HUES64 (cell line): ENCODE results near the gene MEP1A.

Experiments
- H3K27ac ChIP-seq: 2 replicates; pipeline ENCODE4 v1.7.0; 2013; ENCODE audit warnings: low read depth, low read length, inconsistent platforms
- H3K27me3 ChIP-seq: 2 replicates; pipeline ENCODE4 v1.6.1; 2013; ENCODE audit warnings: mild to moderate bottlenecking, low read length; ENCODE audit not compliant: insufficient read depth
- H3K36me3 ChIP-seq: 2 replicates; pipeline ENCODE4 v1.6.1; 2013; ENCODE audit warnings: mild to moderate bottlenecking, low read length; ENCODE audit not compliant: insufficient read depth
- H3K4me1 ChIP-seq: 2 replicates; pipeline ENCODE4 v1.6.1; 2013; ENCODE audit warnings: mild to moderate bottlenecking, low read length, moderate library complexity; ENCODE audit not compliant: insufficient read depth
- H3K4me3 ChIP-seq: 2 replicates; pipeline ENCODE4 v1.5.1; 2013; ENCODE audit warnings: mild to moderate bottlenecking, low read length, moderate library complexity
- H3K9ac ChIP-seq: 2 replicates; pipeline ENCODE4 v1.6.1; 2013; ENCODE audit warnings: mild to moderate bottlenecking, low read depth, low read length
- H3K9me3 ChIP-seq: 2 replicates; pipeline ENCODE4 v1.6.1; 2013; ENCODE audit warnings: low read depth, low read length; ENCODE audit not compliant: insufficient read depth
- WGBS: fragments of 150-250, 120-280 bp; methylation state at CpG from one replicate; pipeline ENCODE4 v1.1.7; 2013; ENCODE audit warnings: missing lambda C conversion rate; 5-methylcytosine and 5-hydroxymethylcytosine counted together

The MEP1A gene

DNA sequence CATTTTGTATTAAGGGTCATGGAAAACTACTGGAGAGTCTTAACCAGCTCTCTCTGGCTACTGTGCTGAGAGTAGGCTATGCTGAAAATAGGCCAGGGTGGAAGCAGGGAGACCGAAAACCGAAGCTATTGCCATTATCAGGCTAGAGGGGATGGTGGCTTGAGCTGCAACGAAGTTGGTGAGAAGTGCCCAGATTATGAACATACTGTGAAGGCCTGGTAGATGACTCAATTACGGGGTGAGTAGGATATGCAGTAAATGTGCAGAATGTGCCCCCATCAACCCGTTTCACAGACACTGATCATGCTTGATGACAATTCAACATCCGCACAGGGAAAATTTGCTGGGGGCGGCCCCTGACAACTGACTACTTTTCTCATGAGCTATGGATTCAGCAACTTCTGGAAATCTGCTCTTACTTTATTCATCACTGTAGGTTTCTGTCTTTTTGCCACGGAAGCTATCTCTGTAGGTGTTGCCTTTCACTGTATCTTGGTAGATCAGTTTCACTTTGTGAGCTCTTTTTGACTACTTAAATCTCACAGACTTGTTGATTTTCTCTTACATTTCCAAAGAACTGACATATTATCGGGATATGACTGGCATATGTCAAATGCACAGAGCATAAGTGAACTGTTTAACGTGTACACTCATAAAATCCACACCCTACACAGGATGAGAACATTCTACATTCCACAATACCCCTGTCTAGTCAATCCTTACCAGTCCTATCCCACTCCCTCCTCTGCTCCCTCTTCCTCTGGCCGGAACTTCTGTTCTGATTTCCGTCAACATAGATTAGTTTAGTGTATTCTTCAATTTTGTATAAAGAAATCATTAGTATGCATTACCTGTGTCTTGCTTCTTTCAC, 15.5 kb upstream of the MEP1A start:
- no peak overlapping the region for H3K9ac ChIP-seq
- no peaks in the 10 kb centered on the region for H3K36me3 ChIP-seq
- no peaks in the 10 kb centered on the region for H3K4me1 ChIP-seq
- 94% methylated on average over 10 of the region's 12 CpGs for WGBS
- H3K27ac ChIP-seq: no peak overlapping the region
- no peaks in the 10 kb centered on the region for H3K27me3 ChIP-seq
- no peak overlapping the region for H3K4me3 ChIP-seq
- no peaks in the 10 kb centered on the region for H3K9me3 ChIP-seq

DNA sequence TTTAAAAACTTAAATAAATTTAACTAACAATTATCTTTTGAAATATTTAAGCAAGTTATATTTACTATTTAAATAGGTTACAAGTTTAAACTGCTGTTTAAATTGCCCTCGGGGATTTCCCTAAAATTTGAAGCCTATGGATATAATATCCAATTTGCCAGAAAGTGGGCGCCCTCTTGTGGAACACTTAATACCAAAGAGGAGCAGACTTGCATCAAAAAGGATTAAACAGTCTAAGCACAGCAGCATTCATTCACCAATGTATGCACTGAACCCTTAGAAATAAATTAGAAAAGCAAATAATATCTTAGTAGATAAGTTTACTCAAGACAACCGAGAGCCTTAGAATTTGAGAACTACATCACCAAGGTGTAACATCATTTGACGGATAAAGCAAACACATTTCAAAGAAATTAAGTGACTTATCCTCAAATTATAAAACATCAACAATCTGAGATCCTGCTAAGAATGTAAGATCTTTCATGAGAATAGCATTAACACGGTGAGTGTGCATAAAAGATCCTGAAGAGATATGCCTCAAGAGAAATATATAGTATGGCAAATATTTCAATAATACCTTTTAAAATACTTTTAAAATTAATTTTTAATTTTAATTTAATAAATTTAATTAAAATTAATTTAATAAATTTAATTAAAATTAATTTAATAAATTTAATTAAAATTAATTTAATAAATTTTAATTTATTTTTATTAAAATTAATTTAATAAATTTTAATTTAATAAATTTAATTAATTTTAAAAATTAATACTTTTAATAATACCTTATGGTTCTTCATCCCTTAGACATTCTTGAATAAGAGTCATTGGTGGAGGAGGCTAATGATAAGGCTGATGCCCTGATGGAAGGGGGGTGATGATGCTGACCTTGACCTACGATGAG, 11.5 kb upstream of the MEP1A start:
- WGBS: 55% methylated on average over 5 of the region's 6 CpGs
- Histone ChIP-seq H3K9me3 (no peaks in the 10 kb centered on the region), H3K4me1 (no peaks in the 10 kb centered on the region), H3K36me3 (no peaks in the 10 kb centered on the region), H3K4me3 (no peak overlapping the region), H3K27me3 (no peaks in the 10 kb centered on the region), H3K27ac (no peak overlapping the region), H3K9ac (no peak overlapping the region)

DNA sequence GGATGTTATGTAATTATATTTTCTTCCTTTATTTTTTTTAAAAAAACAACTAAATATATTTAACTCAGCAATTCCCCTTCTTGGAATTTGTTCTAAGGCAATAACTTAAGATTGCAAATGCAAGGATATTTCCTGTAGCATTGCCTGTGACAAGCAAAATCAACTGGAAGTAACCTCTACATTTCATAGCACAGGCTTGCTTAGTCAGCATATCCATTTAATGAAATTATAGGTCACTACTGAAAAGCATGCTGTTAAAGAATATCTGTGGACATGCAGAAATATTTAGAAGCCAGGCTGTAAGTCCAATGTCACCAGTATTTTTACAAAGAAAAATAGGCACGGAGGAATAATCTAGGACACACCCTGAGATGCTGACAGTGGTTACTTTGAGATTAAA, 8.7 kb upstream of the MEP1A start:
- H3K27me3 ChIP-seq: no peaks in the 10 kb centered on the region
- no peaks in the 10 kb centered on the region for H3K9me3 ChIP-seq
- no peak overlapping the region for H3K4me3 ChIP-seq
- H3K36me3 ChIP-seq: no peaks in the 10 kb centered on the region
- no peak overlapping the region for H3K27ac ChIP-seq
- no peaks in the 10 kb centered on the region for H3K4me1 ChIP-seq
- H3K9ac ChIP-seq: no peak overlapping the region
- WGBS: 95% methylated on average over 1 of the region's 1 CpG

DNA sequence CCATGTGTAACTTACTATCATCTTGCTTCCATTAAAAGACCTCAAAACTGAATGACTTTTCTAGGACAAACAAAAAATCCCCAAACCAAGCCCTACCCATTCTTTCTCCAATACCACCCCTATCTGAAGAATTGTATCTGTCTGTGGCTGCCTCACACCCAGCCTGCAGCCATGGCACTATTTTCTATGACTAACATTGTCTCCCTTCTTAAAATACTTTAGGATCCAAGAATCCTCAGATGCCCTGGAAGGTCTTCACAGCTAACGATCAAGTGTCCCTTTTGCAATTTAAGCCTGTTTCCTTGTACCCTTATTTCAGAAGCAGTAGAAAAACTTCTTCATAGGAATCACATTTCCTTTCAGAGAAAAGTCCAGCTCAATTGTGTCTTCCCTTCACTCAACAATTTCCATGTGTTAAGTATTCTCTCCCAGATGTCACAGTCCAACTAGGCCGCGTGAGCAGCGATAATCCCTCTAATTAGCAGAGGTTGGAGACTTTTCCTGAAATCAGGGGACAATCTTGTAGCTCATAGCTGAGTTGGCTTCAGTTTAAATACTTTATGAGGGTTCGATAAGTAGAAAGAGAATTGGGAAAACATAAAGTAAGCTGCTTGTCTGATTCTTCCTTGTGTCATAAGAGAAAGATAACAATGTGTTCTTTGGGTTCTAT, 5.2 kb upstream of the MEP1A start:
- no peaks in the 10 kb centered on the region for H3K9me3 ChIP-seq
- H3K36me3 ChIP-seq: no peaks in the 10 kb centered on the region
- H3K9ac ChIP-seq: no peak overlapping the region
- H3K27ac ChIP-seq: no peak overlapping the region
- 94% methylated on average over 5 of the region's 5 CpGs for WGBS
- H3K27me3 ChIP-seq: no peaks in the 10 kb centered on the region
- no peak overlapping the region for H3K4me3 ChIP-seq
- no peaks in the 10 kb centered on the region for H3K4me1 ChIP-seq

DNA sequence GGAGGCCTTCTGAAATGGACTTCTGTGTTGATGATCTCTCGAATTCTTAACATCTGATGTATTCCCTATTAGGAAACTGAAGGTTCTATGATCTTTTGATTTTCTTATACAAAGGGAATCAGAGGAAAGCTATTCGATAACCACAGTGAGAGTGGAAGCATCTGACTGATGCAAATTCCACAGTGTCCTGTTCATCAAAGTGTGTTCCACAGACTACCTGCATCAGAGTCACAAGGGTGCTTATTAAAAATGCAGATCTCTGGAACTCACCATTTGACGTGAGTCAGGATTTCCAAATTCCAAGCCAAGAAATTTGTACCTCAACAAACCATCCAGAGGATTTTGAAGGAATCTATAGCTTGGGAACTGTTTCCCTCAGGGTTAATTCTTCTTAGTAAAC, 4.4 kb upstream of the MEP1A start:
- Histone ChIP-seq H3K4me3 (no peak overlapping the region), H3K36me3 (no peaks in the 10 kb centered on the region), H3K27ac (no peak overlapping the region), H3K27me3 (no peaks in the 10 kb centered on the region), H3K4me1 (no peaks in the 10 kb centered on the region), H3K9me3 (no peaks in the 10 kb centered on the region), H3K9ac (no peak overlapping the region)
- WGBS: 93% methylated on average over 3 of the region's 3 CpGs

DNA sequence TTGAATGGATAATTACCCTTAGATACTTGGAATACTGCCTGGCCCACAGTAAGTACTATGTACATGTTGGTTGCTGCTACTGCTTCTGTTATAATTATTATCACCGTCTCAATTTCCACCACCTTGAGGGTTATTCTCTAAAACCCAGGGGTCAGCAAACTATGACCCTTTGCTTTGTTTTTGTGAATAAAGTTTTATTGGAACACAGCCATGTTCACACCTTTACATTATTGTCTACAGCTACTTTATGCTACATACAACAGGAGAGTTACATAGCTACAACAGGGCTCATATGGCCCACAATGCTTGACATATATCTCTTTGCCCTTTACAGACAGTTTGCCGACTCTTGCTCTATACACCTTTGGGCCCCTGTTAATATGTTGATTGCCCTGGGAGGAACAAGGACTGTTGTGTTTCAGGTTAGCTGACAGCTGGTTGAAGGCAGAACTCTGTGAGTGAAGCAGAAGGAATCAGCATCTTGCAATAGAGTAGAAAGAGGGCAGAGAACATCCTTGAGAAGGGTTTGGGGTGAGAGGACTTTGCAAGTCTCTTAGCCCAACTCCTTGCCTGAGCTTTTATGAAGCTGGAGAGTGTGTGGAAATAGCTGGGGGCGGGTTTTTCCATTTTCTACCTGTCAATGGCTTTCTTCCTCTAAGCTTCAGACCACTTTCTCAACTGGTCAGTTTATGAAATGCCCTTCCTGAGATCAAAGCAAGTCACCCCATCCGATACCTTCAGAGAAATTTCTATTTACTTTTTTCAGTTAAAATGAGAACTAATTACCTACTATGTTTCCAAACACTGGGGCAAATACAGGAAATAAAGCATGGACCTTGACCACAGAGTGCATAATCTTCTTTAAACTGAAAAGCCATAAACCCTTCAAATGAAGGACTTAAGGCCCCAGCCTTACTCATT, 3.5 kb upstream of the MEP1A start:
- Histone ChIP-seq H3K27me3 (no peaks in the 10 kb centered on the region), H3K4me1 (no peaks in the 10 kb centered on the region), H3K9ac (no peak overlapping the region), H3K36me3 (no peaks in the 10 kb centered on the region), H3K4me3 (no peak overlapping the region), H3K9me3 (no peaks in the 10 kb centered on the region), H3K27ac (no peak overlapping the region)
- 91% methylated on average over 3 of the region's 4 CpGs for WGBS

DNA sequence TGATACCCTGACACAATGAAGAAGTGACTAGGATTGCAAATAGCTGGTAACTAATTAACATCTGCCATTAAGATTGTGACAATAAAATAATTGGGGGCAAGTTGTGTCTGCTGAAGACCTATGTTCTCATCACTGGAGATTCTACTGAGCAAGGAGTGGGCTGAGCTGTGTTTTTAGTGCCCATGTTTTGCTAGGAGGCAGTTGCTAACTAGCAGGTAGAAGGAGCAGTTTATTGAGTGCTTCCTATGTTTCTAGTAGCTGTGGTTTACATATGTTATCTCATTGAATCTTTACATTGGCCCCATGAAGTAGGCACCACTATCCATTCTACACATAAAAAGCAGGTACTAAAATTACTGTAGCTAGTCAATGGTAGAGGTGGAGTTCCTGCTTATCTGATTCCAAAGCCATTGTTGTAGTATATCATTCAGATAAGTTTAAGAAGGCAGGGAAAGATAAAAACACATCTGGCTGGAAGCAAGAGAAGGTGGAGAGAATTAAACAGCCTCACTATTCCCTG, 2.8 kb upstream of the MEP1A start:
- no peaks in the 10 kb centered on the region for H3K4me1 ChIP-seq
- no peak overlapping the region for H3K4me3 ChIP-seq
- no peaks in the 10 kb centered on the region for H3K27me3 ChIP-seq
- H3K36me3 ChIP-seq: no peaks in the 10 kb centered on the region
- H3K9me3 ChIP-seq: no peaks in the 10 kb centered on the region
- H3K27ac ChIP-seq: no peak overlapping the region
- H3K9ac ChIP-seq: no peak overlapping the region

DNA sequence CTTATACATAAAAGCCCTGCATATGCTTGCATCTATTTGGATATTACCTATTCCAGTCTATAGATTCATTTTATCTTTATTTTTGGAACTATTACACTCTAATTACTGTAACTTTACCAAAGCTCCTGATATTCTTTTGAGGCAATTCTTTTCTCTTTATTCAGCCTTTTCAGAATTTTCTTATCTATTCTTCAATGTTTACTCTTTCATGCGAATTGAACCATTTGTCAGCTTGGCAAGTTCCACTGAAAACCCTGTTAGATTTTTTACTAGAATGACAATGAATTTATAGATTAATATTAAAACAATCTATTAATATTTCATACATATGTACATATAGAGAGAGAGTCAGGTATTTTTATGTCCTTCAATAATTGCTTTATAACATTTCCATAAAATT, 554 bp upstream of the MEP1A start:
- Histone ChIP-seq H3K9ac (no peak overlapping the region), H3K27ac (no peak overlapping the region), H3K4me1 (no peaks in the 10 kb centered on the region), H3K36me3 (no peaks in the 10 kb centered on the region), H3K4me3 (no peak overlapping the region), H3K9me3 (no peaks in the 10 kb centered on the region), H3K27me3 (no peaks in the 10 kb centered on the region)
- 0% methylated on average over 1 of the region's 1 CpG for WGBS

DNA sequence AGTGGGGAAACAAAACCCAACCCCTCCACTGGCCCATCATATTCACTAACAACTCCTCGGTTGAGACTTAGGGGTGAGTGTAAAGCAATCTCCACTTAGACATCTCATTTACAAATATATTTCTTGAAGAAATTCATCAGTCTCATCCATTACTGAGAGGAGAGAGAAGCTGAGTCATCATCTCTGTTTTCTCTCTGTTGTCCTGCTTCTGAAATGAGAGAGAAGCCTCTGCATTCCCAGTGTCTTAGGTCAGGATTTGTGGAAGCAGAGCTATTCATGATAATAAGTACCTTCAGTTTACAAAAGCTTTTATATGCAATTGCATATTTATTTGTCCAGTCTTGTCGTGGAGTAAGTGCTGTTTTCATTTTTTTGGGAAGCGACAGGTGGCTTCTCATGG, 879 bp downstream of the MEP1A start:
- Histone ChIP-seq H3K27me3 (no peaks in the 10 kb centered on the region), H3K36me3 (no peaks in the 10 kb centered on the region), H3K9me3 (no peaks in the 10 kb centered on the region), H3K9ac (no peak overlapping the region), H3K4me3 (no peak overlapping the region), H3K27ac (no peak overlapping the region), H3K4me1 (no peaks in the 10 kb centered on the region)
- WGBS: 85% methylated on average over 3 of the region's 3 CpGs

DNA sequence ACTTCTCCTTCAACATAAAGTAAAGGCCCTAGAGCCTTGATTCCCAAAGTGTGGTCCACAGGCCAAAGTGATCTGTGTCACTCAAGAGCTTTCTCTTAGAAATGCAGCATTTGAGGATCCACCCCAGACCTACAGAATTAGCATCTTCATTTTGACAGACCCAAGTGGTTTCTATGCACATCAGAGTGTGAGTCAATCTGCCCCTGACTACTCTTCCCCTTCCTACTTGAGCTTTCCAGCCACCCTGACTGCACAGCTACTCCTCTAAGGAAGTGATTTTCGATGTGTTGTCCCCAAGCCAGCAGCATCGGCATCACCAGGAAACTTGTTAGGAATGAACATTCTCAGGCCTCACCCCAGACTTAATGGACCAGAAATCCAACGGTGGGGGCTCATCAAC, 2.6 kb downstream of the MEP1A start:
- Histone ChIP-seq H3K4me3 (no peak overlapping the region), H3K27me3 (no peaks in the 10 kb centered on the region), H3K27ac (no peak overlapping the region), H3K36me3 (no peaks in the 10 kb centered on the region), H3K9me3 (no peaks in the 10 kb centered on the region), H3K9ac (no peak overlapping the region), H3K4me1 (no peaks in the 10 kb centered on the region)
- 91% methylated on average over 3 of the region's 3 CpGs for WGBS
